HCT116 (cell line): Measurements from ENCODE around the gene LMOD3. TPM values are rescaled to one million over a fixed set of nuclear protein-coding genes. Genes with fewer than 3 reads are reported as not detected.

Experiments
- ATAC-seq: fragments of 200-7000 bp; cut with Tn5 transposase; 2 replicates; pipeline ENCODE4 v1.9.1; 2020; ENCODE audit warnings: mild to moderate bottlenecking, moderate library complexity
- BruUV-seq: library from RNA; stranded (reverse); fragments of 400-500 nt; replicated peaks from 2 replicates; lab custom pipeline; 2021; lab: Mats Ljungman, UMichigan
- CTCF ChIA-PET: fragments of 300-600 bp; sonication (Branson Sonifier 250); formaldehyde crosslinking; loops from one replicate; lab custom pipeline; 2021; ENCODE audit warnings: antibody characterized with exemption; lab: Charles Lee
- POLR2A ChIA-PET: fragments of 300-600, 350-600 bp; sonication (Branson Sonifier 250); formaldehyde crosslinking; loops from one replicate; lab custom pipeline; 2021; ENCODE audit warnings: antibody characterized with exemption; lab: Charles Lee
- RAD21 ChIA-PET, 2 experiments: fragments of 300-600 bp; sonication (Branson Sonifier 250); formaldehyde crosslinking; loops; one replicate each; lab custom pipeline; 2023; ENCODE audit warnings: low total read pairs in 2 of 2; ENCODE audit not compliant: uncharacterized antibody in 2 of 2, unreplicated experiment in 2 of 2, low non-redundant PET in 1 of 2; lab: Charles Lee
- DNase-seq: peaks from one replicate; pipeline ENCODE4 v3.0.0-alpha.2; 2010; ENCODE audit warnings: low read depth, low spot score
- H2AFZ ChIP-seq: fragments of 200-600 bp; shearing (Covaris generic), sonication (generic); 2 replicates; pipeline ENCODE4 v1.6.1; 2017; ENCODE audit warnings: low read depth, mixed run types, mixed read lengths, antibody characterized with exemption, low read length; ENCODE audit not compliant: poor library complexity, severe bottlenecking
- H3K27ac ChIP-seq: 2 replicates; pipeline ENCODE4 v1.5.1; 2012; ENCODE audit warnings: low read depth, low read length
- H3K27me3 ChIP-seq: fragments of 200-600 bp; sonication (generic); 2 replicates; pipeline ENCODE4 v1.6.1; 2016; ENCODE audit warnings: mixed run types, low read length, mixed read lengths; ENCODE audit not compliant: insufficient read depth
- H3K36me3 ChIP-seq, 2 experiments: fragments of 200-500 bp in 1 of 2; fragments of 200-600 bp in 1 of 2; sonication (Bioruptor generic) in 1 of 2; sonication (generic) in 1 of 2; 2 replicates each; pipeline versions ENCODE4 v1.5.1 to v1.6.1; 2014 to 2016; ENCODE audit warnings: low read length in 2 of 2, inconsistent platforms in 1 of 2, mixed read lengths in 1 of 2, mixed run types in 1 of 2; ENCODE audit not compliant: insufficient read depth in 2 of 2, control insufficient read depth in 1 of 2
- H3K4me1 ChIP-seq, 2 experiments: fragments of 200-600 bp in 1 of 2; sonication (generic) in 1 of 2; 2 replicates each; pipeline versions ENCODE4 v1.5.1 to v1.6.1; 2012 to 2017; ENCODE audit warnings: low read length in 2 of 2, inconsistent platforms in 1 of 2, mild to moderate bottlenecking in 1 of 2, mixed read lengths in 1 of 2, mixed run types in 1 of 2, moderate library complexity in 1 of 2; ENCODE audit not compliant: insufficient read depth in 2 of 2, control insufficient read depth in 1 of 2
- H3K4me2 ChIP-seq: fragments of 200-600 bp; sonication (generic); 2 replicates; pipeline ENCODE4 v1.6.1; 2017; ENCODE audit warnings: mixed run types, low read length, mixed read lengths
- H3K4me3 ChIP-seq, 2 experiments: fragments of 200-600 bp in 1 of 2; sonication (generic) in 1 of 2; replicated peaks in 1 of 2; 2 replicates each; pipeline ENCODE4 v1.5.1; 2011 to 2016; ENCODE audit warnings: low read length in 2 of 2, control low read depth in 1 of 2, low read depth in 1 of 2, mild to moderate bottlenecking in 1 of 2, mixed read lengths in 1 of 2, mixed run types in 1 of 2
- H3K79me2 ChIP-seq: fragments of 200-600 bp; sonication (generic); 2 replicates; pipeline ENCODE4 v1.6.1; 2017; ENCODE audit warnings: mild to moderate bottlenecking, mixed run types, low read length, moderate library complexity, mixed read lengths; ENCODE audit not compliant: insufficient read depth
- H3K9ac ChIP-seq: fragments of 200-600 bp; sonication (generic); 2 replicates; pipeline ENCODE4 v1.6.1; 2016; ENCODE audit warnings: low read length, mixed read lengths
- H3K9me2 ChIP-seq: fragments of 200-600 bp; sonication (generic), shearing (Covaris generic); 2 replicates; pipeline ENCODE4 v1.6.1; 2017; ENCODE audit warnings: mixed run types, mild to moderate bottlenecking, moderate library complexity; ENCODE audit not compliant: insufficient read depth
- H3K9me3 ChIP-seq, 2 experiments: fragments of 200-500 bp in 1 of 2; fragments of 200-600 bp in 1 of 2; sonication (Bioruptor generic) in 1 of 2; sonication (generic) in 1 of 2; 2 replicates each; pipeline ENCODE4 v1.6.1; 2014 to 2017; ENCODE audit warnings: low read length in 2 of 2, mixed read lengths in 2 of 2, inconsistent platforms in 1 of 2, low read depth in 1 of 2, mild to moderate bottlenecking in 1 of 2, mixed run types in 1 of 2, moderate library complexity in 1 of 2; ENCODE audit not compliant: control insufficient read depth in 1 of 2, insufficient read depth in 1 of 2
- H4K20me1 ChIP-seq: fragments of 200-600 bp; sonication (generic), shearing (Covaris generic); 2 replicates; pipeline ENCODE4 v1.6.1; 2017; ENCODE audit warnings: mixed run types, mild to moderate bottlenecking, moderate library complexity; ENCODE audit not compliant: insufficient read depth
- CEBPB ChIP-seq: IDR thresholded peaks from 2 replicates; pipeline ENCODE4 v1.6.1; 2012; ENCODE audit warnings: low read depth
- CTCF ChIP-seq, 3 experiments: fragments of 200-600 bp in 1 of 3; sonication (generic) in 1 of 3; IDR thresholded peaks in 2 of 3; conservative IDR thresholded peaks in 1 of 3; 2 replicates each; pipeline ENCODE4 v1.5.1; 2012 to 2017; ENCODE audit warnings: low read depth in 2 of 3, low read length in 2 of 3, antibody characterized with exemption in 1 of 3, borderline replicate concordance in 1 of 3, control low read depth in 1 of 3, mild to moderate bottlenecking in 1 of 3, mixed read lengths in 1 of 3, mixed run types in 1 of 3, moderate library complexity in 1 of 3; ENCODE audit not compliant: insufficient read depth in 1 of 3
- EGR1 ChIP-seq: IDR thresholded peaks from 2 replicates; pipeline ENCODE4 v1.6.1; 2012; ENCODE audit warnings: low read depth
- ELF1 ChIP-seq: IDR thresholded peaks from 2 replicates; pipeline ENCODE4 v1.6.1; 2012; ENCODE audit warnings: low read depth, borderline replicate concordance
- EZH2 ChIP-seq: fragments of 200-600 bp; sonication (generic); IDR thresholded peaks from 2 replicates; pipeline ENCODE4 v1.6.1; 2017; ENCODE audit warnings: antibody characterized with exemption, mixed run types
- EZH2phosphoT487 ChIP-seq: fragments of 200-600 bp; IDR thresholded peaks from 2 replicates; pipeline ENCODE4 v1.6.1; 2018; ENCODE audit warnings: antibody characterized with exemption, borderline replicate concordance
- FOSL1 ChIP-seq: IDR thresholded peaks from 2 replicates; pipeline ENCODE4 v1.6.1; 2012; ENCODE audit warnings: low read depth
- JUND ChIP-seq: IDR thresholded peaks from 2 replicates; pipeline ENCODE4 v1.6.1; 2012
- POLR2AphosphoS5 ChIP-seq: IDR thresholded peaks from 2 replicates; pipeline ENCODE4 v1.6.1; 2011; ENCODE audit warnings: mild to moderate bottlenecking, low read depth, low read length, moderate library complexity
- RAD21 ChIP-seq: IDR thresholded peaks from 2 replicates; pipeline ENCODE4 v1.6.1; 2012; ENCODE audit warnings: low read depth, mild to moderate bottlenecking
- REST ChIP-seq: IDR thresholded peaks from 2 replicates; pipeline ENCODE4 v1.6.1; 2012; ENCODE audit warnings: low read depth
- SIN3A ChIP-seq: IDR thresholded peaks from 2 replicates; pipeline ENCODE4 v1.6.1; 2012; ENCODE audit warnings: low read depth
- SP1 ChIP-seq: IDR thresholded peaks from 2 replicates; pipeline ENCODE4 v1.6.1; 2012; ENCODE audit warnings: low read depth
- SRF ChIP-seq: IDR thresholded peaks from 2 replicates; pipeline ENCODE4 v1.6.1; 2012; ENCODE audit warnings: low read depth
- YY1 ChIP-seq: IDR thresholded peaks from 2 replicates; pipeline ENCODE4 v1.6.1; 2011; ENCODE audit warnings: low read length, low read depth, moderate library complexity, mild to moderate bottlenecking; ENCODE audit not compliant: insufficient replicate concordance; ENCODE audit errors: extremely low read depth
- ZFX ChIP-seq: fragments of 450-650 bp; IDR thresholded peaks from 2 replicates; pipeline ENCODE4 v1.6.1; 2017
- ZNF274 ChIP-seq: fragments of 200-500 bp; sonication (Bioruptor generic); IDR thresholded peaks from 2 replicates; pipeline ENCODE4 v1.6.1; 2014; ENCODE audit warnings: mild to moderate bottlenecking, low read depth, low read length, inconsistent platforms
- intact Hi-C: fragments of 100-400 bp; cut with micrococcal nuclease; formaldehyde crosslinking; loops from 2 replicates; pipeline ENCODE4 v1.10.0; 2022
- total RNA-seq: library from RNA; stranded (reverse); gene quantifications from one replicate; pipeline ENCODE4 v1.2.1, GENCODE V29; 2021; ENCODE audit not compliant: unreplicated experiment
- TF ChIP-seq, protein P1 (sequence below): IDR thresholded peaks from 2 replicates; pipeline ENCODE4 v1.6.1; 2012
- TF ChIP-seq, protein P2 (sequence below): IDR thresholded peaks from 2 replicates; pipeline ENCODE4 v1.6.1; 2012

LMOD3 gene
- total RNA-seq, 1 experiment from 2014 or later: not detected

GRCh38 chr3:69129531-69129930 lies 7.1 kb upstream of the LMOD3 start (continued):
- TF ChIP-seq EZH2phosphoT487 (no peak), POLR2AphosphoS5 (no peak), CEBPB (no peak), EGR1 (no peak), RAD21 (no peak), CTCF (IDR thresholded peaks at IDR 0.05 in 2 of 3, conservative IDR thresholded peaks at IDR 0.05 in 1 of 3; ENCODE audit: borderline replicate concordance in 1 of 3, insufficient read depth in 1 of 3, low read depth in 2 of 3, low read length in 2 of 3) (no peak), ZNF274 (no peak), EZH2 (no peak), ELF1 (no peak), SP1 (no peak), FOSL1 (no peak)

DNA sequence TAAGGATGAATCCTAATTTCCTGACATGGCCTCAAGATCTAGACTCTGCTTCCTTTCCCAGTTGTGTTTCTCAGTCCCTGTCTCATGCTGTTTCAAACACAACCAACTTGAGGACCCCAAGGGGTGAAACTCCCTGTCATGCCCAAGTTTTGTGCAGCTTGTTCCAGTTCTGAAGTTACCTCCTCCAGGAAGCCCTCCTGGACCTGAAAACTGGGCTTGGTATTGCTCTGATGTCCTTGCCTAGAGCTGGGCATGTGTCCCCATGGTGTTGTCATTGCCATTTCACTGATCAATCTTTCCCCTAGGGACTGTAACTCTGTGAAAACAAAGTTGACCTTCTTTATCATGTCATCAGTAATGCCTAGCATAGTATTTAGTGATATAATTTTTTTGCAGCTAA lies 6.1 kb upstream of the LMOD3 start:
- H3K27ac ChIP-seq: no peak overlapping the region
- no peaks in the 10 kb centered on the region for H3K9me3 ChIP-seq
- no peaks in the 10 kb centered on the region for H4K20me1 ChIP-seq
- no peak for ATAC-seq
- CTCF ChIA-PET: interaction anchor here (1.0 kb wide), 1 partner anchor 281 kb away, joined by 5 read pairs; no protein-coding TSS in a partner anchor
- H2AFZ ChIP-seq: no peak overlapping the region
- no peaks in the 10 kb centered on the region for H3K79me2 ChIP-seq
- H3K36me3 ChIP-seq: no peaks in the 10 kb centered on the region
- intact Hi-C loops: no loop called here
- DNase-seq: no peak
- no peaks in the 10 kb centered on the region for H3K9me2 ChIP-seq
- no peaks in the 10 kb centered on the region for H3K4me1 ChIP-seq
- no peak overlapping the region for H3K9ac ChIP-seq
- BruUV-seq: no TSS peak
- H3K4me3 ChIP-seq: no peak overlapping the region
- POLR2A ChIA-PET: no interaction called here
- H3K27me3 ChIP-seq: no peaks in the 10 kb centered on the region
- RAD21 ChIA-PET: no interaction called here
- no peak overlapping the region for H3K4me2 ChIP-seq
- TF ChIP-seq EZH2: no peak
- TF ChIP-seq FOSL1: no peak
- TF ChIP-seq YY1: no peak
- TF ChIP-seq ZFX: no peak
- TF ChIP-seq ZNF274: no peak
- TF ChIP-seq ELF1: no peak
- TF ChIP-seq SIN3A: no peak
- TF ChIP-seq, protein P1, sequence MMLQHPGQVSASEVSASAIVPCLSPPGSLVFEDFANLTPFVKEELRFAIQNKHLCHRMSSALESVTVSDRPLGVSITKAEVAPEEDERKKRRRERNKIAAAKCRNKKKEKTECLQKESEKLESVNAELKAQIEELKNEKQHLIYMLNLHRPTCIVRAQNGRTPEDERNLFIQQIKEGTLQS: no peak
- TF ChIP-seq EZH2phosphoT487: no peak
- no peak for TF ChIP-seq JUND
- no peak for TF ChIP-seq SRF
- TF ChIP-seq, protein P2, sequence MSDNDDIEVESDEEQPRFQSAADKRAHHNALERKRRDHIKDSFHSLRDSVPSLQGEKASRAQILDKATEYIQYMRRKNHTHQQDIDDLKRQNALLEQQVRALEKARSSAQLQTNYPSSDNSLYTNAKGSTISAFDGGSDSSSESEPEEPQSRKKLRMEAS: no peak
- TF ChIP-seq REST: no peak
